A673 (cell line): ENCODE results near the gene SLC38A4. TPM values are rescaled to one million over a fixed set of nuclear protein-coding genes. Genes with fewer than 3 reads are reported as not detected.

Experiments used
- BruUV-seq: library from RNA; stranded (reverse); fragments of 400-500 nt; replicated peaks from 2 replicates; lab custom pipeline; 2021; lab: Mats Ljungman, UMichigan
- CTCF ChIA-PET: fragments of 300-600 bp; sonication (Branson Sonifier 250); formaldehyde crosslinking; loops from one replicate; lab custom pipeline; 2022; ENCODE audit warnings: antibody characterized with exemption; lab: Charles Lee
- POLR2A ChIA-PET: fragments of 300-600 bp; sonication (Branson Sonifier 250); formaldehyde crosslinking; loops from one replicate; lab custom pipeline; 2022; ENCODE audit warnings: antibody characterized with exemption; ENCODE audit not compliant: low non-redundant PET; lab: Charles Lee
- DNase-seq: peaks from one replicate; pipeline ENCODE4 v3.0.0-alpha.2; 2015; ENCODE audit warnings: low spot score
- H3K27ac ChIP-seq: fragments of 200-600 bp; sonication (generic); 2 replicates; pipeline ENCODE4 v1.5.1; 2016; ENCODE audit warnings: mixed run types, low read depth, mild to moderate bottlenecking, mixed read lengths, antibody characterized with exemption, low read length; ENCODE audit not compliant: poor library complexity, severe bottlenecking
- H3K27me3 ChIP-seq: fragments of 200-600 bp; sonication (generic); replicated peaks from 2 replicates; pipeline ENCODE4 v1.6.1; 2017; ENCODE audit warnings: mixed run types, low read depth, mild to moderate bottlenecking, mixed read lengths, antibody characterized with exemption, low read length; ENCODE audit not compliant: insufficient read depth, poor library complexity
- H3K36me3 ChIP-seq: fragments of 200-600 bp; sonication (generic); 2 replicates; pipeline ENCODE4 v1.6.1; 2016; ENCODE audit warnings: mixed run types, mild to moderate bottlenecking, mixed read lengths, antibody characterized with exemption, low read length; ENCODE audit not compliant: insufficient read depth, poor library complexity, severe bottlenecking
- H3K4me1 ChIP-seq: fragments of 200-600 bp; sonication (generic); 2 replicates; pipeline ENCODE4 v1.6.1; 2017; ENCODE audit warnings: mixed run types, mild to moderate bottlenecking, mixed read lengths, antibody characterized with exemption, low read length; ENCODE audit not compliant: insufficient read depth, poor library complexity, severe bottlenecking
- H3K4me3 ChIP-seq: fragments of 200-600 bp; sonication (generic); 2 replicates; pipeline ENCODE4 v1.5.1; 2016; ENCODE audit warnings: low read depth, mixed run types, mild to moderate bottlenecking, mixed read lengths, low read length; ENCODE audit not compliant: poor library complexity, severe bottlenecking
- H3K9me3 ChIP-seq: fragments of 200-600 bp; sonication (generic); 2 replicates; pipeline ENCODE4 v1.6.1; 2016; ENCODE audit warnings: mixed run types, low read depth, mild to moderate bottlenecking, mixed read lengths, antibody characterized with exemption, low read length; ENCODE audit not compliant: poor library complexity, severe bottlenecking
- CTCF ChIP-seq: fragments of 300-800, 200-600 bp; sonication (generic); conservative IDR thresholded peaks from 2 replicates; pipeline ENCODE4 v1.5.1; 2017; ENCODE audit warnings: low read depth, mild to moderate bottlenecking, antibody characterized with exemption, low read length, moderate library complexity, mixed read lengths
- EZH2 ChIP-seq: fragments of 200-600 bp; sonication (generic); IDR thresholded peaks from 2 replicates; pipeline ENCODE4 v1.6.1; 2017; ENCODE audit warnings: borderline replicate concordance, low read depth, mild to moderate bottlenecking, mixed read lengths, antibody characterized with exemption, low read length; ENCODE audit not compliant: poor library complexity, severe bottlenecking
- intact Hi-C: fragments of 100-400 bp; cut with micrococcal nuclease; formaldehyde crosslinking; loops from one replicate; pipeline ENCODE4 v1.10.0; 2022; ENCODE audit not compliant: unreplicated experiment
- total RNA-seq: library from RNA; stranded (reverse); gene quantifications from 2 replicates; pipeline ENCODE4 v1.2.3, GENCODE V29; 2021

The SLC38A4 gene
- total RNA-seq, 1 experiment from 2014 or later, result 0.58 TPM

GRCh38 chr12:46778415-46778814 lies 47.4 kb downstream of the SLC38A4 start:
- H3K36me3 ChIP-seq, result no peaks in the 10 kb centered on the region
- no peak for DNase-seq
- no peak for TF ChIP-seq CTCF
- TF ChIP-seq EZH2, result no peak
- no peak overlapping the region for H3K4me3 ChIP-seq
- BruUV-seq, result no TSS peak
- POLR2A ChIA-PET, result no interaction called here
- no peaks in the 10 kb centered on the region for H3K9me3 ChIP-seq
- intact Hi-C loops, result no loop called here
- no peaks in the 10 kb centered on the region for H3K27me3 ChIP-seq
- no peak overlapping the region for H3K27ac ChIP-seq
- peaks cover 9% of the 10 kb centered on the region for H3K4me1 ChIP-seq
- CTCF ChIA-PET, result no interaction called here

DNA sequence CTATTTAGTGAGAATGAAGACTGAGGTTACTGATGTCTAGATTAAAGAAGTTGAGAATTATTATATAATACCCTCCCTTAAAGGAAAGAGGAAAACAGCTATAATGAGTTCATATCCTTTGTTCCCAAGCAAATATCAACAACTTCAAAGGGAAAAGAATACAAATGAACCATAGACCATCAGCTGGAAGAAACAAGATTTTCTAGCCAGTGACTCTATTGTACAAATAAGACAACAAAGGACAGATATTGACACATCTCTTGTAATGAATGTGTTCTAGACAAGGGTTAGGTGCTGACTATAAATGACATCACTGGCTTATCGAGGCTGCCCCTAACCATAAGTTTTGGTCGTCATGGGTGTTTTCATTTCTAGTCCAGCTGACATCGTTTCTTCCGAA lies 48.2 kb downstream of the SLC38A4 start:
- no TSS peak for BruUV-seq
- H3K27ac ChIP-seq, result no peak overlapping the region
- H3K4me3 ChIP-seq, result no peak overlapping the region
- no peaks in the 10 kb centered on the region for H3K9me3 ChIP-seq
- no peaks in the 10 kb centered on the region for H3K27me3 ChIP-seq
- CTCF ChIA-PET, result no interaction called here
- intact Hi-C loops, result no loop called here
- H3K36me3 ChIP-seq, result no peaks in the 10 kb centered on the region
- H3K4me1 ChIP-seq, result peaks cover 9% of the 10 kb centered on the region
- POLR2A ChIA-PET, result no interaction called here
- no peak for TF ChIP-seq CTCF
- no peak for TF ChIP-seq EZH2
- DNase-seq, result no peak

DNA sequence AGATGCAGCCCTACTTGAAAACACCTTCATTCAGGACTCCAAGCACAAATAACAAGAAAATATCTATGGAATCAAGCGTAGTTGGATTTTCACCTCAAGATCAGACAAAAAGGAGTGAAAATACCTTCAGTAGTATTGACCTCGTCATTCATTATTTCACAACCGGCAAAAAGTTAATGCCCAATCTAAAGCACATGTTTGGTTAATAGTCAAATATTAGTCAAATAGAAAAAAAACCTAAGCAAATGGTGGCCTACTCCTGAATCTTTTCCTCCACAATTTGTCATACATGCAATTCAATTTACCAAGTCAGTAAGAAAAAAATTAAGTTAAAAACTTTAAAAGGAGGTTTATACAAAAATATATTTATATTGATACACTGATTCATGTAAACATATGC lies 50.0 kb downstream of the SLC38A4 start:
- H3K4me3 ChIP-seq, result no peak overlapping the region
- no peaks in the 10 kb centered on the region for H3K27me3 ChIP-seq
- intact Hi-C loops, result no loop called here
- DNase-seq, result no peak
- POLR2A ChIA-PET, result interaction anchor here (0.6 kb wide), 1 partner anchor 175 kb away, joined by 9 read pairs; no protein-coding TSS in a partner anchor
- CTCF ChIA-PET, result no interaction called here
- peaks cover 20% of the 10 kb centered on the region for H3K4me1 ChIP-seq
- no peak for TF ChIP-seq EZH2
- TF ChIP-seq CTCF, result no peak
- H3K9me3 ChIP-seq, result no peaks in the 10 kb centered on the region
- no peak overlapping the region for H3K27ac ChIP-seq
- BruUV-seq, result no TSS peak
- H3K36me3 ChIP-seq, result no peaks in the 10 kb centered on the region
